ENCODE results near the gene PRKD1. TPM values are rescaled to one million over a fixed set of nuclear protein-coding genes. Genes with fewer than 3 reads are reported as not detected.

The PRKD1 gene
- total RNA-seq, 1 donor from 2014 or later = 0.54 TPM

DNA sequence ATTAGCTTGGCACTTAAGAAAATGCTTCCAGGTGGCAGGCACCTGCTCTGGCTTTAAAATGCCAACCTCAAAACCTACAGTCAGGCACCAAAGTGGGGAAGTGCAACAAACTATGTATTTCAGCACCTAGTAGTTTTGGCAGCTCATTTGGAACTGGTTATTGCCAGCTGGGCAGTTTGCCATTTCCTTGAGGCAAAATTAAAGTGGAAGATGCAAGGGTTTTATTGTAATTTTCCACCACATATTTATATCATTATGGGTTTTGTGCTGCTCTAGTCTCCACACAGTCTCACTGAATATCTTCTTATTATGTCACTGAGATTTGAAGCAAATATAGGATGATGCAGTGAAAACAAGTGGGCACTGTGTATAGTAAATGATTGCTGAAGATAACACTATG lies 117.0 kb downstream of the PRKD1 start:
- H3K4me3 Mint-ChIP-seq (ENCODE audit: unreplicated experiment) = no peak overlapping the region
- H3K4me1 Mint-ChIP-seq (ENCODE audit: low read depth, unreplicated experiment) = no peaks in the 10 kb centered on the region
- no peaks in the 10 kb centered on the region for H3K27me3 Mint-ChIP-seq (ENCODE audit: unreplicated experiment)
- no peak overlapping the region for H3K27ac Mint-ChIP-seq (ENCODE audit: unreplicated experiment)
- no peaks in the 10 kb centered on the region for H3K9me3 Mint-ChIP-seq (ENCODE audit: unreplicated experiment)
- no peak for DNase-seq
- H3K36me3 Mint-ChIP-seq (ENCODE audit: unreplicated experiment) = no peaks in the 10 kb centered on the region
- TF ChIP-seq, protein P1, sequence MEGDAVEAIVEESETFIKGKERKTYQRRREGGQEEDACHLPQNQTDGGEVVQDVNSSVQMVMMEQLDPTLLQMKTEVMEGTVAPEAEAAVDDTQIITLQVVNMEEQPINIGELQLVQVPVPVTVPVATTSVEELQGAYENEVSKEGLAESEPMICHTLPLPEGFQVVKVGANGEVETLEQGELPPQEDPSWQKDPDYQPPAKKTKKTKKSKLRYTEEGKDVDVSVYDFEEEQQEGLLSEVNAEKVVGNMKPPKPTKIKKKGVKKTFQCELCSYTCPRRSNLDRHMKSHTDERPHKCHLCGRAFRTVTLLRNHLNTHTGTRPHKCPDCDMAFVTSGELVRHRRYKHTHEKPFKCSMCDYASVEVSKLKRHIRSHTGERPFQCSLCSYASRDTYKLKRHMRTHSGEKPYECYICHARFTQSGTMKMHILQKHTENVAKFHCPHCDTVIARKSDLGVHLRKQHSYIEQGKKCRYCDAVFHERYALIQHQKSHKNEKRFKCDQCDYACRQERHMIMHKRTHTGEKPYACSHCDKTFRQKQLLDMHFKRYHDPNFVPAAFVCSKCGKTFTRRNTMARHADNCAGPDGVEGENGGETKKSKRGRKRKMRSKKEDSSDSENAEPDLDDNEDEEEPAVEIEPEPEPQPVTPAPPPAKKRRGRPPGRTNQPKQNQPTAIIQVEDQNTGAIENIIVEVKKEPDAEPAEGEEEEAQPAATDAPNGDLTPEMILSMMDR (IDR thresholded peaks at IDR 0.05; ENCODE audit: partially characterized antibody, unreplicated experiment) = no peak

DNA sequence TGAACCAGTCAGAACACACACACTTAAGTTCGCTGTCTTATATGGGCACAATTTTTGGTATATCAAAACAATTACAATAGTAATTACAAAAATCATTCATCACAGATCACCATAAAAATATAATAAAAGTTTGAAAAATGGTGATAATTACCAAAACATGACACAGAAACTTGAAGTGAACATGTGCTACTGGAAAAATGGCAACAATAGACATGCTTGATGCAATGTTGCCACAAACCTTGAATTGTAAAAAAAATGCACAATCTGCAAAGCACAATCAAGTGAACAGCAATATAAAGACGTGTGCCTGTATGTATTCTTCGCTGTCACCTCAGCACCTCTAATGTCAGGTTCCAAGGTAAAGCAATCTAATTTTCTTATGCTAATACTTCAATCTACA lies 117.6 kb downstream of the PRKD1 start:
- no peak overlapping the region for H3K4me3 Mint-ChIP-seq (ENCODE audit: unreplicated experiment)
- no peak for DNase-seq
- H3K36me3 Mint-ChIP-seq (ENCODE audit: unreplicated experiment) = no peaks in the 10 kb centered on the region
- no peaks in the 10 kb centered on the region for H3K9me3 Mint-ChIP-seq (ENCODE audit: unreplicated experiment)
- TF ChIP-seq, protein P1 (IDR thresholded peaks at IDR 0.05; ENCODE audit: partially characterized antibody, unreplicated experiment) = no peak
- peaks cover under 1% of the 10 kb centered on the region for H3K4me1 Mint-ChIP-seq (ENCODE audit: low read depth, unreplicated experiment)
- H3K27ac Mint-ChIP-seq (ENCODE audit: unreplicated experiment) = no peak overlapping the region
- no peaks in the 10 kb centered on the region for H3K27me3 Mint-ChIP-seq (ENCODE audit: unreplicated experiment)

GRCh38 chr14:29806124-29806517 lies 121.5 kb downstream of the PRKD1 start:
- TF ChIP-seq, protein P1 (IDR thresholded peaks at IDR 0.05; ENCODE audit: partially characterized antibody, unreplicated experiment) = no peak
- H3K4me1 Mint-ChIP-seq (ENCODE audit: low read depth, unreplicated experiment) = peaks cover 3% of the 10 kb centered on the region
- no peak overlapping the region for H3K27ac Mint-ChIP-seq (ENCODE audit: unreplicated experiment)
- no peak overlapping the region for H3K4me3 Mint-ChIP-seq (ENCODE audit: unreplicated experiment)
- no peaks in the 10 kb centered on the region for H3K36me3 Mint-ChIP-seq (ENCODE audit: unreplicated experiment)
- DNase-seq = no peak
- no peaks in the 10 kb centered on the region for H3K27me3 Mint-ChIP-seq (ENCODE audit: unreplicated experiment)
- H3K9me3 Mint-ChIP-seq (ENCODE audit: unreplicated experiment) = no peaks in the 10 kb centered on the region

GRCh38 chr14:29805415-29806123 lies 122.1 kb downstream of the PRKD1 start:
- Mint-ChIP-seq H3K4me3 (ENCODE audit: unreplicated experiment) (no peak overlapping the region), H3K36me3 (ENCODE audit: unreplicated experiment) (no peaks in the 10 kb centered on the region), H3K27ac (ENCODE audit: unreplicated experiment) (peak overlapping the region; percentile 0), H3K4me1 (ENCODE audit: low read depth, unreplicated experiment) (peaks cover 3% of the 10 kb centered on the region), H3K9me3 (ENCODE audit: unreplicated experiment) (no peaks in the 10 kb centered on the region), H3K27me3 (ENCODE audit: unreplicated experiment) (peaks cover 1% of the 10 kb centered on the region)
- TF ChIP-seq, protein P1 (IDR thresholded peaks at IDR 0.05; ENCODE audit: partially characterized antibody, unreplicated experiment) = no peak
- DNase-seq = no peak

DNA sequence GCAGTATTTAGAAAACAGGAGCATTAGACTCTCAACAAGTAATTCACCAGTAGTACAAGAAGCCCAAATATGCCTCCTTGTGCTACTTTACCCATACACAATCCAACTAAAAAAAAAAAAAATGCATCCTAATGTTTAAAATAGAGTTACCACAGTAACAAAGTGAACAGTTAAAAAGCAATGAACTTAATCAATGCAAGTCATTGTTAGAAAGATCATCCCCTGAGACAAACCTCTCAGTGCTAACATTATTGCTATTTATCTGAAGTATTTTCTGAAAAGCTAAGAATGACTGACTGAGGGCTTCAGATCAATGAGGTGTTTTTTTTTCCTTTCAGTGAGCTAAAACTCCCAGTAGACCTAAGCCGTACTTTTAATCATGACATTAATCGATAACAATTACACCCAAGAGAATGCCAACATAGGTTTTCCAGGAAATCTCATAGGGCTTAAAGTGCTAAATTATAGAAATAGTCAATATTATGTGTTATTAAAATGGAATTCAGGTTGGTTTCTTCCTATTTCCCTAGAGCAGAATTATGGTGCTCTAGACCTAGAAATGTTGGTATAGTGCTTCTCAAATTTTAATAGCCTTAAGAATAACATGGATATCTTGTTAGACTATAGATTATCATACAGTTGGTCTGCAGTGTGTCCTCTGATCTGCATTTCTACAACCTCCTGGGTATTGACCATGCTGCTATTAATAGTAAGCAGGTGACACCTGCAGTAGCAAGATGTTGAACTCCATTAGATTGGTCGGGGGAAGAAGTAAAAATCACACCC lies 123.0 kb downstream of the PRKD1 start:
- Mint-ChIP-seq H3K36me3 (ENCODE audit: unreplicated experiment) (no peaks in the 10 kb centered on the region), H3K4me3 (ENCODE audit: unreplicated experiment) (no peak overlapping the region), H3K4me1 (ENCODE audit: low read depth, unreplicated experiment) (peaks cover 3% of the 10 kb centered on the region), H3K27me3 (ENCODE audit: unreplicated experiment) (peaks cover 2% of the 10 kb centered on the region), H3K9me3 (ENCODE audit: unreplicated experiment) (no peaks in the 10 kb centered on the region), H3K27ac (ENCODE audit: unreplicated experiment) (no peak overlapping the region)
- TF ChIP-seq, protein P1 (IDR thresholded peaks at IDR 0.05; ENCODE audit: partially characterized antibody, unreplicated experiment) = no peak
- no peak for DNase-seq

Data from glutamatergic neuron (in vitro differentiated cells).